ENCODE data around the gene POLA1. TPM values are rescaled to one million over a fixed set of nuclear protein-coding genes. Genes with fewer than 3 reads are reported as not detected.

POLA1 gene
- total and polyA plus RNA-seq, 2 donors from 2014 or later, result 2.2 to 9.7 TPM

DNA sequence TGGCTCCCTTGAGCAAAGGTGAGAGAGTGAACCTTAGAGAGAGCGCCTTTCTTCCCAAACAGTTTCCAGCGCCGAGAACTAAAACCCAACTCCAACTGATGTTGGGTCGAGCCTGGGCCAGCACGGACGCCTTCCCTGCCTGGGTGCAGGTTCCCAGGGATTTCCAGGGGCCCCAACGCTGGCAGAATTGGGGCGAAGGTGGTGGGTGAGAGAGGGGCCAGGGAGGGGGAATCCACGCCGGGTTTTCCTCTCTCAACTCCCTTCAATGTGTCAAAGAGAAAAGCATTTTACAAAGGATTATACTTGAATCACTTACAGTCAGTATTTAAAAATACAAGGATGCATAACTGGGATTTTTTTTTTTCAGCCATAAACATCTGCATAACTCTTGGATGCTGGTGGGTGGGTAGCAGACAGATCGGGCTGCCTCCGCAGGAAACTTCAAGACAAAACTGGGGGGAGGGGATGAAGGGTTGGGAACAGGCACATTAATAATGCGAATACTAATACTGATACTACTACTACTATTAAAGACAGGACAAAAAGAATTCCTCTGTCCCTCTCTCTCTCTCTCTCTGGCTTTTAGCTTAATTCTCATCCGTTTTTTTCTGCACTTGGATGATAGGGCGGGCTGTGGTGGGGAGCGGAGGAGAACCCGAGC, 323.4 kb downstream of the POLA1 start:
- no peak for FAIRE-seq

DNA sequence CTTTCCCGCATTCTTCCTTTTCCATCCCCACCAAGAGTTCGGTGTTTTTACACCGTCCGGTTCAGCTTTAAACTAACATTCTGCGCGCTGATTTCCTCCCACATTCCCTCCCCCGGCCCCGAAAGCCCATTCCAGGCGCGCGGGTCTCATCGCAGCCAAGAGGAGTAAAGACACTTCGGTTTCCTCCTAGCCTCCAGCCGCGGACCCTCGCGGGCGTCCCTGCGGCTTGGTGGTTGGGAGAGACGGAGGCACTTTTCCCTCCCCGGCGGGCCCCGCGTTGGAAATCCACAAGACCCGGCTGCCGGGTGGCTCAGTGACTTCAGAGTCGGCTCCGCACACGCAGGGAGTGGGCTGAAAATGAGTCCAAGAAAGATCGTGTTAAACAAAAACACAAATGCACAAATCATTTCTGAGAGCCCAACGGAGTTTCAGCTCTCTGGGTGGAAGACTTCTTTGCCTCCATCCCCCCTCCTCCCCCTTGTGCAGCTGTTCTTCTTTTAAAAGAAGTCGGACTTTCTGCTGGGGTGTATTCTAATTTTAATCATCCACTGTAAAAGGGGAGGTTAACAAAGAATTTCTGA, 324.0 kb downstream of the POLA1 start:
- H3K27ac ChIP-seq (ENCODE audit: low read depth in 2 of 2, low read length in 2 of 2), result no peak overlapping the region
- DNase-seq (peak in 1 of 5 donors; percentile 32), FAIRE-seq (no peak)
- no peak overlapping the region for H3K9ac ChIP-seq (ENCODE audit: low read length in 3 of 3)
- peaks cover 63% of the 10 kb centered on the region for H3K27me3 ChIP-seq (ENCODE audit: control insufficient read depth, insufficient read depth, low read length)
- H3K4me1 ChIP-seq (ENCODE audit: control insufficient read depth in 2 of 3, insufficient read depth in 2 of 3, low read depth in 1 of 3, low read length in 3 of 3), result no peaks in the 10 kb centered on the region
- TF ChIP-seq, protein P1, sequence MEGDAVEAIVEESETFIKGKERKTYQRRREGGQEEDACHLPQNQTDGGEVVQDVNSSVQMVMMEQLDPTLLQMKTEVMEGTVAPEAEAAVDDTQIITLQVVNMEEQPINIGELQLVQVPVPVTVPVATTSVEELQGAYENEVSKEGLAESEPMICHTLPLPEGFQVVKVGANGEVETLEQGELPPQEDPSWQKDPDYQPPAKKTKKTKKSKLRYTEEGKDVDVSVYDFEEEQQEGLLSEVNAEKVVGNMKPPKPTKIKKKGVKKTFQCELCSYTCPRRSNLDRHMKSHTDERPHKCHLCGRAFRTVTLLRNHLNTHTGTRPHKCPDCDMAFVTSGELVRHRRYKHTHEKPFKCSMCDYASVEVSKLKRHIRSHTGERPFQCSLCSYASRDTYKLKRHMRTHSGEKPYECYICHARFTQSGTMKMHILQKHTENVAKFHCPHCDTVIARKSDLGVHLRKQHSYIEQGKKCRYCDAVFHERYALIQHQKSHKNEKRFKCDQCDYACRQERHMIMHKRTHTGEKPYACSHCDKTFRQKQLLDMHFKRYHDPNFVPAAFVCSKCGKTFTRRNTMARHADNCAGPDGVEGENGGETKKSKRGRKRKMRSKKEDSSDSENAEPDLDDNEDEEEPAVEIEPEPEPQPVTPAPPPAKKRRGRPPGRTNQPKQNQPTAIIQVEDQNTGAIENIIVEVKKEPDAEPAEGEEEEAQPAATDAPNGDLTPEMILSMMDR (IDR thresholded peaks at IDR 0.05; ENCODE audit: borderline replicate concordance, extremely low read depth, insufficient read depth), result no peak
- intact Hi-C loops (cut with DNase I), result no loop called here
- no peaks in the 10 kb centered on the region for H3K36me3 ChIP-seq (ENCODE audit: control insufficient read depth in 2 of 3, insufficient read depth in 3 of 3, low read length in 3 of 3)
- no peaks in the 10 kb centered on the region for H3K9me3 ChIP-seq (ENCODE audit: control insufficient read depth in 2 of 3, insufficient read depth in 1 of 3, low read length in 3 of 3)
- H3K4me3 ChIP-seq (ENCODE audit: low read length in 3 of 3), result no peak overlapping the region

More for the DNA sequence above, 323.4 kb downstream of the POLA1 start:
- no peaks in the 10 kb centered on the region for H3K9me3 ChIP-seq (ENCODE audit: control insufficient read depth in 2 of 3, insufficient read depth in 1 of 3, low read length in 3 of 3)
- DNase-seq, result no peak
- intact Hi-C loops (cut with DNase I), result no loop called here
- no peak overlapping the region for H3K9ac ChIP-seq (ENCODE audit: low read length in 3 of 3)
- no peak overlapping the region for H3K27ac ChIP-seq (ENCODE audit: low read depth in 2 of 2, low read length in 2 of 2)
- no peak overlapping the region for H3K4me3 ChIP-seq (ENCODE audit: low read length in 3 of 3)
- no peaks in the 10 kb centered on the region for H3K36me3 ChIP-seq (ENCODE audit: control insufficient read depth in 2 of 3, insufficient read depth in 3 of 3, low read length in 3 of 3)
- TF ChIP-seq, protein P1 (IDR thresholded peaks at IDR 0.05; ENCODE audit: borderline replicate concordance, extremely low read depth, insufficient read depth), result no peak
- H3K27me3 ChIP-seq (ENCODE audit: control insufficient read depth, insufficient read depth, low read length), result peaks cover 63% of the 10 kb centered on the region
- H3K4me1 ChIP-seq (ENCODE audit: control insufficient read depth in 2 of 3, insufficient read depth in 2 of 3, low read depth in 1 of 3, low read length in 3 of 3), result no peaks in the 10 kb centered on the region

DNA sequence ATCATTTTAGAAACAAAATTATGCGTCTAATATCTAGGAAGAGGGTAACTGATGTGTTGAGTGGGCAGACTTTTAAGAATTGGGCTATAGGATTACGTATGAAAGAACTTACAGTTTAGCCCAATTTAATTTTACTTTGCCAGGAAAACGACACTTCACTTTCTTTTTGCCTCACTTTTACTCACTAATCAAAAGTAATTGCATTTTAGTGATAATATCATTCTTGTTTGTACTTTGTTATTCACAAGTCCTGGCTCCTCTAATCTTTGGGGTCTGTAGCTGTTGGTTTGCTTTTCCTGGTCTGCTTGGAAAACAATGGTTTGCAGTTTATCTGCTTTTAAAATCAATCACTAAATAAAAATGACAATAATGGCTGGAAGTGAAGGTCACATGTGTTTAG, 325.0 kb downstream of the POLA1 start:
- H3K9ac ChIP-seq (ENCODE audit: low read length in 3 of 3), result no peak overlapping the region
- DNase-seq (no peak), FAIRE-seq (no peak)
- no peaks in the 10 kb centered on the region for H3K9me3 ChIP-seq (ENCODE audit: control insufficient read depth in 2 of 3, insufficient read depth in 1 of 3, low read length in 3 of 3)
- no peaks in the 10 kb centered on the region for H3K4me1 ChIP-seq (ENCODE audit: control insufficient read depth in 2 of 3, insufficient read depth in 2 of 3, low read depth in 1 of 3, low read length in 3 of 3)
- H3K27me3 ChIP-seq (ENCODE audit: control insufficient read depth, insufficient read depth, low read length), result peaks cover 70% of the 10 kb centered on the region
- no peak overlapping the region for H3K27ac ChIP-seq (ENCODE audit: low read depth in 2 of 2, low read length in 2 of 2)
- no peaks in the 10 kb centered on the region for H3K36me3 ChIP-seq (ENCODE audit: control insufficient read depth in 2 of 3, insufficient read depth in 3 of 3, low read length in 3 of 3)
- intact Hi-C loops (cut with DNase I), result no loop called here
- no peak overlapping the region for H3K4me3 ChIP-seq (ENCODE audit: low read length in 3 of 3)
- TF ChIP-seq, protein P1 (IDR thresholded peaks at IDR 0.05; ENCODE audit: borderline replicate concordance, extremely low read depth, insufficient read depth), result no peak

Data from kidney (tissue), 14 donors.